ENCODE data around the gene DNAI1.

Gene DNAI1

GRCh38 chr9:34546102-34546833, 87.7 kb downstream of the DNAI1 start:
- Histone ChIP-seq H3K4me2 (ENCODE audit: insufficient read depth, low read length) (no peak overlapping the region), H3K36me3 (ENCODE audit: insufficient read depth, low read length) (no peaks in the 10 kb centered on the region)
- no peak for DNase-seq

DNA sequence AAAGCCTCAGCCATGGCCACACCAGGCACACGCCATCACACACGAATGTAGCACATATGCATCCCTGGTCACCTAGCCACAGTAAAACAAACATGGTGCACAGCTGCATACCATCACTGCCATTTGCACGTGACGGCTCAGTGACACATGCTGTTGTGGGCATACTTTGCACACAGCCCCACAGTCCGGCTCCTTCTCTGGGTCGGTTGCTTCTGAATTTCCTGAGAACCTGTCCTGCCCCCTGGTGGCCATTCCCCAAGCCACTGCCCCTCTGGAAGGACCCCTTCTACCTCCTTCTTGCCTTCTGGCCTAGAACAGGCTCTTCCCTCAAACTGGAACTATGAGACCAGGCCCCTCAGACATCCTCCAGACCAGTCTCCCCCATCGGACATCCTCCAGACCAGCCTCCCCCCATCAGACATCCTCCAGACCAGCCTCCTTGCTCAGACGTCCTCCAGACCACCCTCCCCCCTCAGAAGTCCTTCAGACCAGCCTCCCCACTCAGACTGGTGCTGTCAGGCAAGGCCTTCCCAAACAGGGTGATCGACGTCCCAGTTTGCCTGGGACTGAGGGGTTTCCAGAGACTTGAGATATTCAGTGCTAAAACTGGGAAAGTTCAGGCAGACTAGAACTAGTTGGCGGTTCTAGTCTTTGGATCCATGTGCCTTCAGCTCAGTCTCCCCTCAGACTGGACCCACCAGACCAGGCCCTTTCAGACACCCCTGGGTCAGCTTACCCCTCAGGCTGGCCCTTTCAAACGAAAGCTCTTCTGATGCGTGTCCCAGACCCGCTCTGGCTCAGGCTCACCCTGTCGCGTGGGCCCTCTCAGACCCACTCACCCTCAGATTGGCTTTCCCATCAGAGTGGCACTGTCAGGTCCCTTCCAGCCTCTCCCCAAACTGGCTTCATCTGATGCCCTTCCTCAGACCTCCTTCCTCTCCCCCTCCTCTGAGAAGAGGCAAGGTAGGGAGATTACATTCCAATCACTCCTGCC, 88.5 kb downstream of the DNAI1 start:
- TF ChIP-seq EZH2 (IDR thresholded peaks at IDR 0.05; ENCODE audit: borderline replicate concordance, low read depth, low read length, severe bottlenecking) (no peak), CTCF (IDR thresholded peaks at IDR 0.05; ENCODE audit: borderline replicate concordance, extremely low read depth, low read length, poor library complexity, severe bottlenecking) (peak; percentile 66)

More at GRCh38 chr9:34546102-34546833, 87.7 kb downstream of the DNAI1 start:
- no peak overlapping the region for H3K27ac ChIP-seq (ENCODE audit: low read length)
- no peaks in the 10 kb centered on the region for H3K9me3 ChIP-seq (ENCODE audit: insufficient read depth, low read length, severe bottlenecking)
- no peak for ATAC-seq (ENCODE audit: insufficient read depth, low read depth)
- H2AFZ ChIP-seq (ENCODE audit: low read depth, low read length), result no peak overlapping the region
- H3K79me2 ChIP-seq (ENCODE audit: insufficient read depth, low read length), result no peaks in the 10 kb centered on the region
- no peak for TF ChIP-seq EZH2 (IDR thresholded peaks at IDR 0.05; ENCODE audit: borderline replicate concordance, low read depth, low read length, severe bottlenecking)
- TF ChIP-seq CTCF (IDR thresholded peaks at IDR 0.05; ENCODE audit: borderline replicate concordance, extremely low read depth, low read length, poor library complexity, severe bottlenecking), result no peak
- no peak overlapping the region for H3K4me3 ChIP-seq (ENCODE audit: low read depth in 1 of 2, low read length in 2 of 2)
- no peak overlapping the region for H3K9ac ChIP-seq (ENCODE audit: low read depth, low read length)
- H4K20me1 ChIP-seq (ENCODE audit: insufficient read depth, low read length), result no peaks in the 10 kb centered on the region
- H3K4me1 ChIP-seq (ENCODE audit: insufficient read depth, low read length), result no peaks in the 10 kb centered on the region
- H3K27me3 ChIP-seq (ENCODE audit: insufficient read depth, low read length, poor library complexity), result no peaks in the 10 kb centered on the region

GRCh38 chr9:34547960-34548611, 89.5 kb downstream of the DNAI1 start:
- TF ChIP-seq CTCF (IDR thresholded peaks at IDR 0.05; ENCODE audit: borderline replicate concordance, extremely low read depth, low read length, poor library complexity, severe bottlenecking) (peak; percentile 23), EZH2 (IDR thresholded peaks at IDR 0.05; ENCODE audit: borderline replicate concordance, low read depth, low read length, severe bottlenecking) (no peak)
- Histone ChIP-seq H3K36me3 (ENCODE audit: insufficient read depth, low read length) (no peaks in the 10 kb centered on the region), H3K79me2 (ENCODE audit: insufficient read depth, low read length) (no peaks in the 10 kb centered on the region), H4K20me1 (ENCODE audit: insufficient read depth, low read length) (no peaks in the 10 kb centered on the region), H3K9me3 (ENCODE audit: insufficient read depth, low read length, severe bottlenecking) (no peaks in the 10 kb centered on the region), H3K9ac (ENCODE audit: low read depth, low read length) (no peak overlapping the region), H2AFZ (ENCODE audit: low read depth, low read length) (no peak overlapping the region), H3K27ac (ENCODE audit: low read length) (no peak overlapping the region), H3K4me2 (ENCODE audit: insufficient read depth, low read length) (no peak overlapping the region), H3K4me1 (ENCODE audit: insufficient read depth, low read length) (no peaks in the 10 kb centered on the region), H3K27me3 (ENCODE audit: insufficient read depth, low read length, poor library complexity) (peaks cover 1% of the 10 kb centered on the region), H3K4me3 (ENCODE audit: low read depth in 1 of 2, low read length in 2 of 2) (no peak overlapping the region)
- no peak for ATAC-seq (ENCODE audit: insufficient read depth, low read depth)
- no peak for DNase-seq

More for the DNA sequence above, 88.5 kb downstream of the DNAI1 start:
- H3K27me3 ChIP-seq (ENCODE audit: insufficient read depth, low read length, poor library complexity), result no peaks in the 10 kb centered on the region
- DNase-seq (peak; percentile 36), ATAC-seq (ENCODE audit: insufficient read depth, low read depth) (peak; percentile 54; the same call in 2 of the 3 replicates)
- no peaks in the 10 kb centered on the region for H3K4me1 ChIP-seq (ENCODE audit: insufficient read depth, low read length)
- no peak overlapping the region for H3K9ac ChIP-seq (ENCODE audit: low read depth, low read length)
- no peak overlapping the region for H3K4me3 ChIP-seq (ENCODE audit: low read depth in 1 of 2, low read length in 2 of 2)
- no peaks in the 10 kb centered on the region for H4K20me1 ChIP-seq (ENCODE audit: insufficient read depth, low read length)
- no peaks in the 10 kb centered on the region for H3K9me3 ChIP-seq (ENCODE audit: insufficient read depth, low read length, severe bottlenecking)
- no peaks in the 10 kb centered on the region for H3K79me2 ChIP-seq (ENCODE audit: insufficient read depth, low read length)
- no peak overlapping the region for H3K4me2 ChIP-seq (ENCODE audit: insufficient read depth, low read length)
- H3K27ac ChIP-seq (ENCODE audit: low read length), result no peak overlapping the region
- no peaks in the 10 kb centered on the region for H3K36me3 ChIP-seq (ENCODE audit: insufficient read depth, low read length)
- H2AFZ ChIP-seq (ENCODE audit: low read depth, low read length), result no peak overlapping the region

Measured in DND-41 (cell line).